GM13977 (cell line): ENCODE measurements around the gene SNUPN.

Experiments
- DNase-seq: peaks from one replicate; pipeline ENCODE4 v3.0.0; 2012; ENCODE audit warnings: low spot score
- CTCF ChIP-seq: IDR thresholded peaks from 2 replicates; pipeline ENCODE4 v1.5.1; 2012; ENCODE audit warnings: mild to moderate bottlenecking, control low read depth; ENCODE audit not compliant: insufficient read depth; ENCODE audit errors: extremely low read depth, missing control alignments
- in situ Hi-C: fragments of 300-500 bp; cut with MboI; formaldehyde crosslinking; loops from one replicate; pipeline ENCODE4 v1.12.0; 2022; ENCODE audit warnings: low sequenced_read_pairs, low pct_unique_long_range_greater_than_20kb, mixed read lengths, inconsistent platforms; ENCODE audit not compliant: unreplicated experiment

Gene SNUPN

GRCh38 chr15:75625542-75626347 lies at the start of gene SNUPN:
TSS of gene SNUPN (minus strand) at chr15:75625725. CDS start at chr15:75621051, 4,674 bp downstream.
- no peak for TF ChIP-seq CTCF
- peak; percentile 97 for DNase-seq
- in situ Hi-C loops = loop anchor here (25.0 kb wide), 1 partner anchor 263 kb away; the partner anchor contains the start of gene MAN2C1

GRCh38 chr15:75674366-75674765 lies 48.8 kb upstream of the SNUPN start:
- TF ChIP-seq CTCF = no peak
- DNase-seq = no peak
- in situ Hi-C loops = no loop called here

GRCh38 chr15:75673426-75674235 lies 48.1 kb upstream of the SNUPN start:
- no peak for TF ChIP-seq CTCF
- no peak for DNase-seq
- in situ Hi-C loops = no loop called here

- TF ChIP-seq CTCF = no peak
- in situ Hi-C loops = no loop called here
- no peak for DNase-seq
Measured at GRCh38 chr15:75672646-75673425, 47.3 kb upstream of the SNUPN start.

- in situ Hi-C loops = no loop called here
Measured at GRCh38 chr15:75671730-75672602, 46.4 kb upstream of the SNUPN start.

More at GRCh38 chr15:75671730-75672602, 46.4 kb upstream of the SNUPN start:
- no peak for DNase-seq
- no peak for TF ChIP-seq CTCF
